Loucy (cell line): ENCODE data around the gene GRIPAP1.

ENCODE experiments used
- CTCF ChIP-seq: fragments of 200-600 bp; sonication (generic); conservative IDR thresholded peaks from 2 replicates; pipeline ENCODE4 v1.5.1; 2014; ENCODE audit warnings: mild to moderate bottlenecking, antibody characterized with exemption, low read length
- EZH2phosphoT487 ChIP-seq: fragments of 200-600 bp; IDR thresholded peaks from 2 replicates; pipeline ENCODE4 v1.6.1; 2018; ENCODE audit warnings: antibody characterized with exemption, mild to moderate bottlenecking, moderate library complexity, borderline replicate concordance

- TF ChIP-seq EZH2phosphoT487 (no peak), CTCF (no peak)
These were observed 1.6 kb upstream of the GRIPAP1 start for GRCh38 chrX:49003696-49004095.
